ENCODE data around the gene CTTNBP2NL.
"Not testable (repeated sequence)": the region's sequence is repeated elsewhere in the genome, so short reads cannot be mapped to it uniquely, and the experiment has no call there.

CTTNBP2NL gene

GRCh38 chr1:112465122-112465521, 69.1 kb downstream of the CTTNBP2NL start:
- DNase-seq = peak; percentile 8 to 40 (median 26)

DNA sequence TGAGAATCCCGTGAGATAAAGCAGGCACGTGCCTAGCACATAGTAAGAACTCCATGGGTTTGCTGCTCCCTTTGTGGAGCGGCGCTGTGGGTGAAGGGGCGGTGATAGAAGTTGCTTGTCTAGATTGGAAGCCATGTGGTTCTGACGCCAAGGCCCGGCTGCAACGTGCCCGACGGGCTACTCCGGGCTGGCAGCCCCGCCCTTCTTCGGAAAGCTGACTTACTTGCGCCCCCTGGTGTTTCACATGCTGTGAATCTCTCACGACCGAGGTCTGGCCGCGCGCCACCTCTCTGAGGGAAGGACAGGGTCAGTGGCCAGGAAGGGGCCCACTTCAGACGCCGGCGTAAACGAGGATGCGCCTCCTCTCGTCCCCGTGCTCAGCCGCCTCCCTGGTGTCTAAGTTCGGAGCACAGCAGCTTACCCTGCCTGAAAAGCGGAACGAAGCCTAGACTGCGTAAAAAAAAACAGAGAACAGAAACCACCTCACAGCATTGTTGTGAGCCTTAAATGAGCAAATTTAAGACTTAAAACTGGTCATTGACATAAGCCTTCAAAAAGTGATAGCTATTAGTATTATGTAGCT, 70.2 kb downstream of the CTTNBP2NL start:
- peak; percentile 99 for DNase-seq

- not testable (repeated sequence) for DNase-seq
These were observed 74.3 kb downstream of the CTTNBP2NL start for GRCh38 chr1:112470324-112470723.

GRCh38 chr1:112470966-112471365, 75.0 kb downstream of the CTTNBP2NL start:
- DNase-seq = peak in 3 of 4 experiments; percentile 22 to 47 (median 27)

- DNase-seq = no peak
These were observed 76.1 kb downstream of the CTTNBP2NL start for GRCh38 chr1:112472142-112472541.

DNA sequence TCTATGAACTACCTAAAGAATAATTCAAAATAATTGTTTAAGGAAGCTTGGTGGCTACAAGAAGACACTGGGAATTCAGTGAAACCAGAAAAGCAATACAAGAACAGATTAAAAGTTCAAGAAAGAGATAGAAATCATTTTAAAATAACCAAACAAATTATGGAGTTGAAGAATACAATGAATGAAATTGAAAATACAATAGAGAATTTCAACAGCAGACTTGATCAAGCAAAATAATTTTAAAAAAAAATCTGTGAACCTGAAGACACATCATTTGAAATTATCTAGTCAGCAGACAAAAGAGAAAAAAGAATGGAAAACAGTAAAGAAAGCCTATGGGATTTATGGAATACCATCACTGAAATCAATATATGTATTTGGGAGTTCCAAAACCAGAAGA, 81.5 kb downstream of the CTTNBP2NL start:
- DNase-seq = no peak

- no peak for DNase-seq
These were observed 82.3 kb downstream of the CTTNBP2NL start for GRCh38 chr1:112478314-112478713.

- DNase-seq = not testable (repeated sequence)
These were observed 90.0 kb downstream of the CTTNBP2NL start for GRCh38 chr1:112486063-112486462.

- DNase-seq = peak in 1 of 4 experiments; percentile 21
These were observed 91.7 kb downstream of the CTTNBP2NL start for GRCh38 chr1:112487686-112488085.

DNA sequence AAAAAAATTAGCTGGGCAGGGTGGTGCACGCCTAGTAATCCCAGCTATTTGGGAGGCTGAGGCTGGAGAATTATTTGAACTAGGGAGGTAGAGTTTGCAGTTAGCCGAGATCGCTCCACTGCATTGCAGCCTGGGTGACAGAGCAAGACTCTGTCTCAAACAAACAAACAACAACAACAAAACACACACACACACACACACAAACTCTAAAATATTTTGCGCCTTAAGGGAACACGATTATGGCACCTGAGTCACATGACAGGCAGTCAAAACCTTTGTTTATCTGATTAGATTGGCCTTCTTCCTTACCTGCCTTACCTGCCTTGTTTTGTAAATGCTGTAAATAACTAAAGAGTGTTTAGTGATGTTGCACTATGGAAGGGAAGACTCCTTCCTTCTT, 92.1 kb downstream of the CTTNBP2NL start:
- no peak for DNase-seq

DNA sequence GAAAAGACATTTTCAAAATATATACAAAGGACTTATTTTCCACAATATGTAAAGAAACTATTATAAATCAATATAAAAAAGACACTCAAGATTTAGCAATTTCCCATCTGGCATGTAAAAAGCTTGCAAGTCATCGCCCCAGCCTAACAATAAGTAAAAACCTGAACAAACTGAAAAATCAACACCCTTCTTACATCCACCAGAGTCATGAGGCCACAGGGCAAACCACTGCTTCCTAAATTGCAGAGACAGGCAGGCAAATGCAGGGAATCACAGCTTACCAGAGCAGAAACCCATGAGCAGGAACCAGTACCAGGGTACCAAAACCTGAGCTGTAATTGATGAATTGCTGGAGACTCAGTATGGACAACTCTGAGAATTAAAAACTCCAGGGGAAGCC, 96.1 kb downstream of the CTTNBP2NL start:
- DNase-seq = peak in 1 of 4 experiments; percentile 10

DNA sequence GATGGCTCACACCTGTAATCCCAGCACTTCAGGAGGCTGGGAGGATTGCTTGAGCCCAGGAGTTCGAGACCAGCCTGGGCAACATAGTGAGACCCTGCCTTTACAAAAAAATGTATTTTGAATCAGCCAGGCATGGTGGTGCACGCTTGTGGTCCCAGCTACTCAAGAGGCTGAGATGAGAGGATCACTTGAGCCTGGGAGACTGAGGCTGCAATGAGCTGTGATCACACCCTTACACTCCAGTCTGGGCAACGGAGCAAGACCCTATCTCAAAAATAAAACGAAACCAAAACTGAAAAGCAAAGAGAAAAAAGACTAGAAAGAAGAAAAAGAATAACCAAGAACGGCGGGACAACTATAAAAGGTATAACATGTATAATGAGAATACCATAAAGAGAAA, 97.3 kb downstream of the CTTNBP2NL start:
- no peak for DNase-seq

DNA sequence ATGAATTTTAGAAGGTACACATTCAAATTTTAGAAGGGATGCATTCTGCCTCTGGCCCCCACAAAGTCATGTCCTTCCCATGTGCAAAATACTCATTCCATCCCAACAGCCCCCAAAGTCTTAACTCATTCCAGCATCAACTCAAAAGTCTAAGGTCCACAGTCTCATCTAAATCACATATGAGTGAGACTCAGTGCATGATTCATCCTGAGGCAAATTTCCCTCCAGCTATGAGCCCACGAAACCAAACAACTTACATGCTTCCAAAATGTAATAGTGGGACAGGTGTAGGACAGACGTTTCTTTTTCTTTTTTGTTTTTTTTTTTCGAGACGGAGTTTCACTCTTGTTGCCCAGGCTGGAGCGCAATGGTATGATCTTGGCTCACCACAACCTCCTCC, 100.3 kb downstream of the CTTNBP2NL start:
- DNase-seq = no peak

DNA sequence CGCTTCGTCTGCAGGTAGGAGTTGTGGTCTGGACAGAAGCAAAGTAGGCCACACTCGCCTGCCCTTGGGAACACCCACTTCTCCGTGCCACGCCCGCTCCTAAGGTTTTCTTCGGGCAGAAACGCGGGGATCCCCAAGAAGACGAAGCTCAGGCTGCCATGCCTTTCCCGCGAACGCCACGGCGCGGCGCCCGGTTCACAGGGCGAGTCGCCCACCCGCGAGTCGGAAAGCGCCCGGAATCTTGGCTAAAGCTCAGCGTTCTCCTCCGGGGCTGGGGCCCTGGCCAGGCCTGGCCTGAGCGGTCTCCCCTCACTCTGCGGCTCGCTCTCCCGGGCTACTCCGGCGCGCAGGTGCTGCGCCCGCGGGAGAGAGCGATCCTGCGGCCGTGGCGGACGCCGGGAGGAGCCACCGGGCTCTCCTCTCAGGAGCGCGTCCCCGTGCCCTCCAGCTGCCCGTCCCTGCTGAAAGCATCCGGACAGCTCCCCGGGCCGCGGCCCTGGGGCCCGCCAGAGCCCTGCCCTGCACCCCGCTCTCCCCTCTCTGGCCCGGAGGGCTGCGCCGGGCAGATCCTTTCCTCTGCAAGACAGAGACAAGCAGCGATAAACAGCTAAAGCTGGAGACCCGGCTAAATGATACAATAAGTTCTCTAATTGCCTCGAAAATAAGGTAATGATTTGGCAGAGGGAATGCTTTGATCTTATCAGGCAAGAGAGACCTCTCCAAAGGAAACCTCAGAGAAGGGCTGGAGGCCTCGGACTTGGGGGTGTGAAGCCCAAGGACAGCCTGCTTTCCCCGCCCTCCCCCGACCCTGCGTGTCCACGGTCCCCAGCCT, 106.0 kb downstream of the CTTNBP2NL start:
- DNase-seq = peak; percentile 70 to 87 (median 77)

- no peak for DNase-seq
These were observed 106.8 kb downstream of the CTTNBP2NL start for GRCh38 chr1:112502826-112503225.

GRCh38 chr1:112504001-112504660, 108.1 kb downstream of the CTTNBP2NL start:
- no peak for DNase-seq

- no peak for DNase-seq
These were observed 108.8 kb downstream of the CTTNBP2NL start for GRCh38 chr1:112504661-112505399.

- no peak for DNase-seq
These were observed 109.4 kb downstream of the CTTNBP2NL start for GRCh38 chr1:112505400-112505785.

DNA sequence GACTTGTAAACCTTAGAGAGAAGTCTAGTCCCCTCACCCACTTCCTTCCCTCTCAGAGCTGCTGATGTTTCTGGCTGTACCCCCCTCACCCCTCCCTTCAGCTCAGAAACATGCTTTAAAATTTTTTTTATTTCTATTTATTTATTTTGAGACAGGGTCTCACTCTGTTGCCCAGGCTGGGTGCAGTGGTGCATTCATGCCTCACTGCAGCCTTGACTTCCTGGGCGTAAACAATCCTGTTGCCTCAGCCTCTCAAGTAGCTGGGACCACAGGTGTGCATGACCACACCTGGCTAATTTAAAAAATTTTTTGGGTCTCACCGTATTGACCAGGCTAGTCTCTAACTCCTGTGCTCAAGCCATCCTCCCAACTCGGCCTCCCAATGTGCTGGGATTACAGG, 109.9 kb downstream of the CTTNBP2NL start:
- DNase-seq = no peak

DNA sequence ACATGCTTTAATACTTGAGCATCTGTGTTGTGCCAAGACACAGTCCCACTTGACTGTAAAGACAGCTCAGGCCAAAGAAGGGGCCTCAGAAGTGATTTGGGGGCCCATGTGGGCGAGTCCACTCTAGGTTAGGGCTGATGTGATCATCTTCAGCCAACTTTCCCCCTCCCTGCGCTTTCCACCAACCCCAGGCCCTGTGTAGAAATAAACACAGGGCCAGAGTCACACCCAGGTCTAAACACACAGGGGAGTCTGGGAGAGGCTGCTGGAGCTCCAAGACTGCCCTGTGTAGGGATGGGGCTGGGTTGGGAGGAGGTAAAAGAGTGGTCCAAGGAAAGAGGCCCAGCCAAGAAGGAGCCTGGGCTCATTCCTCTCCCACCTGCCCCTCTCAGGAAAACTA, 110.3 kb downstream of the CTTNBP2NL start:
- DNase-seq = no peak

GRCh38 chr1:112506731-112507130, 110.7 kb downstream of the CTTNBP2NL start:
- DNase-seq = no peak

DNA sequence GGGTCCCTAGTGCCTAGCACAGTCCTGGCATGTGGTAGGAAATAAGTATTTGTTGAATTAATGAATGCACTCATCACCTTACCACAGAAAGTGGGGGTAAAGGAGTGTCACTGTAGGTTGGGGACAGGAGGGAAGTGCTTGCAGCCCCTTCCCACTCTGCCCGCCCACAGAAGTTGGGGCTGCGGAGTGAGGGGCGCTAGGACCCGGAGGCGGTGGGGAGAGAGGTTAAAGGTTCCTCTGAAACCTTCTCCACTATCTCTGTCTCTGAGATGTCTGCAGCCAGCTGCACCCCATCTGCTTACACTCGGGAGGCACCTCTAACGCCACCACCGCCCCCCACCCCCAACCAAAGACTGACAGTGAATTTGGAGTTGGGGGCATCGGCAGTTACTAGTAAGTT, 111.3 kb downstream of the CTTNBP2NL start:
- no peak for DNase-seq

- peak in 2 of 4 experiments; percentile 29 to 52 for DNase-seq
These were observed 111.9 kb downstream of the CTTNBP2NL start for GRCh38 chr1:112507921-112508277.
